GM19397 (cell line): ENCODE measurements around the gene HIVEP3.

Source experiments
- ATAC-seq: cut with Tn5 transposase; IDR thresholded peaks from one replicate; pipeline ENCODE4 v1.9.1; 2021; ENCODE audit warnings: mild to moderate bottlenecking, moderate library complexity; ENCODE audit not compliant: unreplicated experiment

Gene HIVEP3

DNA sequence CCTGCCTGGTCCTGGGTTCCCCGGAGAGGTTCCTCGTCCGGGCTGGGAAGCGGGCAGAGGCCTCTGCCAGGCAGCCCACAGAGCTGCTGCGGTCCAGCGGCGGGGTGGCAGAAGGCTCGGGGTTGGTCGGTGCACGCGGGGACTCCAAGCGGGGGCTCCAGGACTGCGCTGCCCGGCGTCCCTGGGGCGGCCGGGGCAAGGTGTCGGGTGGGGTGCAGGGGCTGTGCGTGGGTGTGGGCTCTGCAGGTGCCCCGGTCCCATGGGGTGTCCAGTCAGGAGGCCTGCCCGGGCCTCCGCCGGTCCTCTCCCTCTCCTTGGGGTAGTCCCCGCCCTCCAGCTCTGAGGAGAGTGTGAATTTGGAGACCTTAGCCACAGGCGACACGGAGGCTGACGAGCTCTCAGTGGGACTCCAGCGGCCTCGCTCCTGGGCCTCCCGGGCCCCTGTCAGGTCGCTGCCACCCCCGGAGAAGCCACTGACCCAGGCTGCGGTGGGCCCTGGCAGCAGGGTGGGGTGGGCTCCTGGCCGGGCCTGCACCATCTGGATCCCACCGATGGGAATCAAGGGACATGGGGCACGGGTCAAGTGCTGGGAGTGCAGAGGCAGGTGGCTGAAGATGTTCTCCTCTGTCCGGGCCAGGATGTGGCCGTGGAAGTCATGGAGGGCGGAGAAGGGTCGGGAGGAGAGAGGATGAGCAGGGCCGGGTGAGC is 408.0 kb downstream of the HIVEP3 start:
- no peak for ATAC-seq

GRCh38 chr1:41509270-41509671 is 409.5 kb downstream of the HIVEP3 start:
- no peak for ATAC-seq

DNA sequence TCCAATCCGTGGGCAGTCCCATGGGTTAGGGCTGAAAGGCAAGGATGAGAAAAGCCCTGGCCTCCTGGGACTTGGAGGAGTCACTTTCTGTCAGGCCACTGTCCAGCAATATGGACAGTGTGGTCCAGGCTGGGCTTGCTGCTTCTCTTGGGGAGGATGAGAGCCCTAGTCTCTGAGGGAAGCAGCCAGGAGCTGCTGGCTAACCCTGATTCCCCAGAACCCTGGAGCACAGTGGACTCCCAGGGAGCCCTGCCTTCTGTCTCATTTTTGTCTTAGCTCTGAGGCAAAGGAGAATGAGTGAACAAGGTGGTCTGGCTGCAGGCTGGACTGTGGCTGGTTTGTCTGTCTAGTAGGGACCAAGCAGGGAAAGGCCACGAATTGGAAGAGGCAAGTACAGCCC is 410.4 kb downstream of the HIVEP3 start:
- no peak for ATAC-seq

DNA sequence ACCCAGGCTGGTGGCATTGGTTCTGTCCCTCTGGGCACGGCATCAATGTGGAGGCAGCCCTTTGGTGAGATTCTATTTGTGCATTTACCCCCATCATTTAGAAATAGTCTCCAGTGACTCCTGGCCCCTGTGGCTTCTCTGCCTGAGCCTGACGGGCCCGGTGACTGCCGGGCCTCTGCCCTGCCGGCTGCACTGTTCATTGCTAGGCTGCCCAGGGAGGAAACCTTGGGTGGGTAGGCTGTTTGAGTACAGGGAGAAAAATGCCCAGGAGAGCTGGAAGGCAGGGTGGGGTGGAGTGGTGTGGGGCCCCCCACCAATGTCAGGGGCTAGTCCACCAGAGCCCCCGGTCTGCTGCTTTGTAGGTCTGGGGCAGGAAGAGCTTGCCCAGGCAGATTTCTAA is 410.9 kb downstream of the HIVEP3 start:
- ATAC-seq, result no peak

DNA sequence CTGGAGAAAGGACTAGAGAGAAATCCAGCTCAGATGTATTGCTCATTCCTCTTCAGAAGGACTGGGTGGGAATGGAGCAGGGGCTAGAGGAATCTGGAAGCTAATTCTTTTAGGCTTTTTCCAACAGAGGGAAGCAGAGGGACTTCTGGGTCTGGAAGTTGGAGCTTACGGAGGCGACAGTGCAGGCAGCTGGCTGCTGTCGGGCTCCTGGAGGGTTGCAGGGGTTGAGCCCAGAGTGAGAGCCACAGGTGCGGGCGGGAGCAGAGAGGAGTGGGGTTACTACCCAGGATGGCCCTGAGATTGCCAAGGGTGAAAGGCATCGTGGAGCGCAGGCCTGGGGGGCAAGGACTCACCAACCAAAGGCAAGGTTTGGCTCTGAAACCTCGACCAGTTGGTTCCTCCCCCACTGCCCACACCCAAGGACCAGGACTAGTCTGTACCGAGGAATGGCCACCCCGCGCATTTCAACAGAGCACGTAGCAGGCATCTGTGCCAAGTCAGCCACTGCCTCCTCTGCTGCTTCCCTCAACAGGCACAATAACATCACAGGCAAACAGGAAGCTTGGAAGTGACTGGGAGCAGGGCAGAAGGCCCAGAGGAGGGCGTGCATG is 411.5 kb downstream of the HIVEP3 start:
- ATAC-seq, result no peak

DNA sequence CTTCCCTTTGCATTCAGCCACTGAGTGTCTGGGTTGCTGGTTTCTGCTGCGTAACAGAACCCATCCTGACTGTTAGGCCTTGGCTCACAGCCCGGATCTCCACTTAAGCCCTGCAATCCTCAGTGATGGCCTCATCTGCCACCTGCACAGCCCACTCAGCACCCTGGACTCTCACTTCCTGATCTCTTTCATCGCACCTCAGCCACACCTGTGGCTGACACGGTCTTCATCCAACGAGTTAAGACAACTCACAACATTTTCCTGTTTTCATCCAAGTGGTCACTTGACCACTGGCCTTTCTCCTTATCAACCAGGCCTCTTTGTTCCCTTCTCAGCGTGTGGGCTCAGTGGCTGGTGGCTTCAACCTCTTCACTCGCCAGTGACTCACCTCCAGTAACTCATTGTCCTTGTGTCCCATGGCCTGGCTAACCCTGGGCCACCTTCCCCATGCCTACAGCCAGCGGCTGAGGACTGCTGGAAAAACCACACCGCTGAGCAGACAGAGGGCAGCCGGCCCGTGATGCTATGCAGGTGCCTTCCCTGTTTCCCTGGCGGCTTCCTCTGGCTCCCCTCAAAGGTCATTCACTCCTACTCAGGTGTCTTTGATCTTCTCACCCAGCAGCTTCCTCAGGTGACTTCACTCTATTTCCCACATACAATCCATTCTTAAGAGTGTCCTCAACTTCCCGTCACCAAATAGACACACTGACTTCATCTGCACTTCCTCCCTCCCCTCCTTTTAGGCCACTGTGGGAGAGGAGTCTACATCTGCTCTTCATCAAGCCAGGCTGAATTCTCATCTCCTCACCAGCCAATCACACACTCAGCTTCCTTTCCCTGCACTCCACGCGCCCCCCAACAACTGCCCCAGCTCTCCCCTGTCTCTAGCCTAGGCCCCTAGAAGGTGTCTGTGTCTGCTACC is 414.3 kb downstream of the HIVEP3 start:
- no peak for ATAC-seq

DNA sequence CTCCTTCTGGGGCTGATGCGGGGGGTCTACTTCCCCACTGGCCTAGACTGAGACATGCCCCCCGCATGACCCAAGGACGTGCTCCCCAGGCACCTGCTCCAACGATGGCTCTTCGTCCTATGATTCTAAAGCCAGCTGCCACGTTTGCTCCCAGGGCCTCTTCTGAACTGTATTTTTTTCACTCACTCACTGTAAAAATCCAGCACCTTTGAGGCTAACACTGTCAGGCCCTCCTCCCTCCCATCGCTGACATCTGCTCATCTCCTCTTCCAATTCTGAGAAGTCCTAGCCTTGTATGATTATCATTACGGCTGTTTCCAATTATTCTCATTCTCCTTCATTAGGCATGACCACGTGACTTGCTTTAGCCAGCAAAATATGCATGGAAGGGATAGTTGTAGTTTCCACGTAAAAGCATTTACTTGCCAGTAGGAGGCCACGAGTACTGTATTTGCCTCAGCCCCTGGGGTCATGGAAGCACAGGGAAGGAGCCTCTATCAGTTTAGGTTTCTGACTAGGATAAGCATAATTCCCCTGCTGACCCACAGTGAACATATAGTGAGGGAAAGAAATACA is 415.1 kb downstream of the HIVEP3 start:
- no peak for ATAC-seq

- no peak for ATAC-seq
Observed at GRCh38 chr1:41502912-41503311, 415.8 kb downstream of the HIVEP3 start.

DNA sequence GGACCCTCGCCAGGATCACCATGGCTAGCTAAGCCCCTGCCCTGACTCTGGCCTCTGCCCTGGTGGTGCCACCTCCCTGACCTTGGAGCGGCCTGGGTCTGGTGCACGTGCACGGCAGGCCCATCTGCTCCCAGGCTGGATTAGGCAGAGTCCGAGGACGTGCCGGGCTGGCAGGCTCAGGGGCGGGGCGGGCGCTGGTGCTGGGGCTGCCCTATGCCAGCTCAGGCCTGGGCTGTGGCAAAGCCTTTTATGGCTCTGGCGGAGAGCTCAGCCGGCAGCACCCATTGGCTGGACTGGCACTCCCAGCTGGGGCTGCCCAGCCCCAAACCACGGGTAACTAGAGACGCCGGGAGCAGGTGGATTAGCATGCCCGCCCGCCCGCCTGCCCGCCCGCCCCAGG is 417.1 kb downstream of the HIVEP3 start:
- no peak for ATAC-seq

GRCh38 chr1:41500781-41501518 is 417.8 kb downstream of the HIVEP3 start:
- ATAC-seq, result no peak

DNA sequence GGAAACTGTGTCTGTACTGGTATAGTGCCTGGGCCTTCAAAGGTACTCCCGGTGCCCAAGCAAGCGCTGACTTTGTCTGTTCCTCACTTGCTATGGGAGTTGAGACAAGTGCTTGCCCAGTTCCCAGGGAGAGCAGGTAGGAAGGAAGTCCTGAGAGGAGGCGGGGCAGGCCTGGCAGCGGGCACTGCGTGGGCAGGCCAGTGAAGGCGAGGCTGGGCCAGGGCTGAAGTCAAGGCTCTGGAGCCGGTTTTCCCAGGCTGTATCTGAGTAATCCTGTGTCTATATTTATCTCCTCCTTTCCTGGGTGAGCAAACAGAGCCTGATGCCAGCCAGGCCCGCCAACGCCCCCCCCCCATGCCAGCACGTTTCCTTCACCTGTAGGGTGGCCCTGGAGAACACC is 418.3 kb downstream of the HIVEP3 start:
- no peak for ATAC-seq

DNA sequence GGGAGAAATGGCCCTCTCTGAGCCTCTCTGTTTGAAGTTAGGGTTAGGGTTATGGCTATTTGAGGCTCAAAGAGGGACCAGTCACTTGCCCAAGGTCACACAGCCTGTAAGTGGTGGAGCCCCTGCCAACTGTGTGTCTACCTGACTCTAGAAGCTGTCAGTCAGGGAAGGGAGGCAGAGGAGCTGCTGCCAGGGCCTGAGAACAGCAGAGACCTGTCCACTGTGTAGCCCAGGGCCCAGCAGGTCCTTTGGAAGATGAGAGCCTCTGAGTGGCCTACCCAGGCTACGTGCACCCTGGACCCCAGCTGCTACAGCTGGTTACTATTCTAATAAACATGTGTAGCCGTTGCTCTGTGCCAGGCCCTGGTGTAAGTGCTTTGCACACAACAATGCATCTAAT is 419.1 kb downstream of the HIVEP3 start:
- ATAC-seq, result no peak

- no peak for ATAC-seq
Observed at GRCh38 chr1:41498804-41499203, 419.9 kb downstream of the HIVEP3 start.

- no peak for ATAC-seq
Observed at GRCh38 chr1:41498391-41498790, 420.3 kb downstream of the HIVEP3 start.

GRCh38 chr1:41497461-41498030 is 421.2 kb downstream of the HIVEP3 start:
- no peak for ATAC-seq

- ATAC-seq, result no peak
Observed at GRCh38 chr1:41497056-41497440, 421.7 kb downstream of the HIVEP3 start.

DNA sequence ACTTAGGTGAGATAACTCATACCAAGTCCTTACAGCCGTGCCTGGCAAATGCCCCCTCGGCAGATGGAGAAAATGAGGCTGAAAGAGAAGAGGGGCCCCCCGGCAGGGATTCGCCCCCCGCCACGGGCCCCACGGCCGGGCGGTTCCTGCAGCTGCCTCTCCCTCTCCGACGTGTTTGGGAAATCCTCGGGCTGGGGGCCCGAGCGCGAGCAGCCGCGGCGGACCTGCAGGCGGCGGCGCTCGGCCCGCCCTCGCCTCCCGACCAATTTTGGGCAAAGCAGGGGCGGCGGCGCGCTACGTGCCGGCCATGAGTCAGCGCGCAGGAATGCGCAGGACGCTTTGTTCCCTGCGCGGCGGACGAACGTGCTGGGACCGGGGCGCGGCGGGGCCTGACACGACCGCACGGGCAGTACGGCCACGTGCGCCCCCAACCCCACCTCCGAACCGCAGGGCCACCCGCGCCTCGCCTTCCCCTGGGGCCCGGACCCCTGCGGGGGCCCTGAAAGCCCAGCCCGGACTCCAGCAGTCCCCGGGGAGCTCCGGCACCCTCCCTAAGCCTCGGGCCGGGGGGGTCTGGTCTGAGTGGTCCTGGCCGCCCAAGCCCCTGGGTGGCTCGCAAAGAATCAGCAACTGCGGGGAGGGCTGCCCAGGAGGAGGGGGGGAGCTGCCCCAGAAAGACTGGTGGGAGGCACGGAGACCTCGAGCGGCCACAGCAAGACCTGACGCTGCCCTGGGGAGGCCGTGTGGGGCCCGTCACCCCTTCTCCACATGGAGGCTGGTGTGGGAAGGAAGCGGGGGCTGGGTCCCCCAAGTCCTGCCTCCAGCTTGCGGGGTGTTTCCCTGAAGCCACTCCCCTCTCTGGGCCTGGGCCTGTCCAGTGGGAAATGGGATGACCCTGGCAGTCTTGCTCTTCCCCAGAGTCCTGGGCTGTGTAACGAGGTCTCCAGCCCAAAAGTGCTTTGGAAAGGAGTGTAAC is 422.4 kb downstream of the HIVEP3 start:
- no peak for ATAC-seq

DNA sequence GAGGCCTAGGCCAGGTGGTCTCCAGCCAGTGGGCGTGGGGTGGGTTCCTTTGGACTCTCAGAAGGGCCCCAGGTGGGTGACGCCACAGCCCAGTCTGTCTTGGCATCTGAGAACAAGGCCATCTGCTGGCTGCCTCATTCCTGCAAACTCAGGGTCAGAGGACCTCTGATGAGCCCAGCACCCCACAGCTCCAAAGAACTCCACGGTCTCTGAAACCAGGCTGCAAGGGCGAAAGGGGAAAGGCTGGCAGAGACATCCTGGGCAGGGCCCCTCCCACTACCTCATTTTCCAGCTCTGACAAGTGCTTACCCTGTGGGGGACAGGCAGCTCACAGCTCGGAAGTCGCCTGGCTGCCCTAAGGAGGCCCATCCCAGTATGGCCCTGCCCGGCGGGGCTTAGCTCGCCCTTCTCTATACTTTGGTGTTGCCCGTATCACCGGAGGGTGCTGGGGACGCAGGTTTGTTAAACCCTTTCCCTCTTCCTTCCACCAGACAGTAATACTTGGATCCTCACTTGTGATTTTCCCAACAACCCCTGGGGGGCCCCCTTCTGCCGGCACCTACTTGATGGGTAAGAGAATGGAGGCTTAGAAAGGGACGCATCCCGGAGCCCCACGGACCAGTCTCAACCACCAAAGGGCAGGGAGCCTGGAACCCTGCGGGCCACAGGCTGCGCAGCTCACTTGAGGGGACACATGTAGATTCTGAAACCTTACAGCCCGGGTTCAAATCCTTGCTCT is 423.3 kb downstream of the HIVEP3 start:
- ATAC-seq, result no peak
